Liver (tissue), 3 donors: ENCODE results near the gene PLXNA2.

Experiments used
- ATF3 ChIP-seq: IDR thresholded peaks from 2 replicates; pipeline ENCODE4 v1.6.1; 2016; ENCODE audit warnings: antibody characterized with exemption
- FOXA1 ChIP-seq: IDR thresholded peaks from 2 replicates; pipeline ENCODE4 v1.6.1; 2016; ENCODE audit warnings: antibody characterized with exemption
- GABPA ChIP-seq, 2 donors: IDR thresholded peaks in 1 of 2; conservative IDR thresholded peaks in 1 of 2; 2 replicates each; pipeline ENCODE4 v1.6.1; 2016; ENCODE audit warnings: antibody characterized with exemption in 2 of 2, mild to moderate bottlenecking in 1 of 2, moderate library complexity in 1 of 2
- MAX ChIP-seq: IDR thresholded peaks from 2 replicates; pipeline ENCODE4 v1.6.1; 2016; ENCODE audit warnings: antibody characterized with exemption
- REST ChIP-seq: IDR thresholded peaks from 2 replicates; pipeline ENCODE4 v1.6.1; 2016; ENCODE audit warnings: antibody characterized with exemption, mild to moderate bottlenecking
- YY1 ChIP-seq: IDR thresholded peaks from 2 replicates; pipeline ENCODE4 v1.6.1; 2016; ENCODE audit warnings: antibody characterized with exemption, mild to moderate bottlenecking
- TF ChIP-seq, protein P1 (sequence below): fragments of 150-350 bp; IDR thresholded peaks from 2 replicates; pipeline ENCODE4 v1.5.1; 2017; ENCODE audit warnings: improper control_type of control experiment, low read depth, low read length; ENCODE audit not compliant: missing input control
- TF ChIP-seq, protein P2 (sequence below): IDR thresholded peaks from 2 replicates; pipeline ENCODE4 v1.6.1; 2016; ENCODE audit warnings: antibody characterized with exemption
- donor health status: healthy.
- donor health status: healthy.

GRCh38 chr1:208189183-208189582, 55.0 kb downstream of the PLXNA2 start:
- TF ChIP-seq FOXA1 = no peak
- TF ChIP-seq, protein P1, sequence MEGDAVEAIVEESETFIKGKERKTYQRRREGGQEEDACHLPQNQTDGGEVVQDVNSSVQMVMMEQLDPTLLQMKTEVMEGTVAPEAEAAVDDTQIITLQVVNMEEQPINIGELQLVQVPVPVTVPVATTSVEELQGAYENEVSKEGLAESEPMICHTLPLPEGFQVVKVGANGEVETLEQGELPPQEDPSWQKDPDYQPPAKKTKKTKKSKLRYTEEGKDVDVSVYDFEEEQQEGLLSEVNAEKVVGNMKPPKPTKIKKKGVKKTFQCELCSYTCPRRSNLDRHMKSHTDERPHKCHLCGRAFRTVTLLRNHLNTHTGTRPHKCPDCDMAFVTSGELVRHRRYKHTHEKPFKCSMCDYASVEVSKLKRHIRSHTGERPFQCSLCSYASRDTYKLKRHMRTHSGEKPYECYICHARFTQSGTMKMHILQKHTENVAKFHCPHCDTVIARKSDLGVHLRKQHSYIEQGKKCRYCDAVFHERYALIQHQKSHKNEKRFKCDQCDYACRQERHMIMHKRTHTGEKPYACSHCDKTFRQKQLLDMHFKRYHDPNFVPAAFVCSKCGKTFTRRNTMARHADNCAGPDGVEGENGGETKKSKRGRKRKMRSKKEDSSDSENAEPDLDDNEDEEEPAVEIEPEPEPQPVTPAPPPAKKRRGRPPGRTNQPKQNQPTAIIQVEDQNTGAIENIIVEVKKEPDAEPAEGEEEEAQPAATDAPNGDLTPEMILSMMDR = no peak
- TF ChIP-seq, protein P2, sequence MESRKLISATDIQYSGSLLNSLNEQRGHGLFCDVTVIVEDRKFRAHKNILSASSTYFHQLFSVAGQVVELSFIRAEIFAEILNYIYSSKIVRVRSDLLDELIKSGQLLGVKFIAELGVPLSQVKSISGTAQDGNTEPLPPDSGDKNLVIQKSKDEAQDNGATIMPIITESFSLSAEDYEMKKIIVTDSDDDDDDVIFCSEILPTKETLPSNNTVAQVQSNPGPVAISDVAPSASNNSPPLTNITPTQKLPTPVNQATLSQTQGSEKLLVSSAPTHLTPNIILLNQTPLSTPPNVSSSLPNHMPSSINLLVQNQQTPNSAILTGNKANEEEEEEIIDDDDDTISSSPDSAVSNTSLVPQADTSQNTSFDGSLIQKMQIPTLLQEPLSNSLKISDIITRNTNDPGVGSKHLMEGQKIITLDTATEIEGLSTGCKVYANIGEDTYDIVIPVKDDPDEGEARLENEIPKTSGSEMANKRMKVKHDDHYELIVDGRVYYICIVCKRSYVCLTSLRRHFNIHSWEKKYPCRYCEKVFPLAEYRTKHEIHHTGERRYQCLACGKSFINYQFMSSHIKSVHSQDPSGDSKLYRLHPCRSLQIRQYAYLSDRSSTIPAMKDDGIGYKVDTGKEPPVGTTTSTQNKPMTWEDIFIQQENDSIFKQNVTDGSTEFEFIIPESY = no peak
- TF ChIP-seq YY1 = no peak
- TF ChIP-seq ATF3 = no peak
- TF ChIP-seq MAX = no peak
- no peak for TF ChIP-seq GABPA (IDR thresholded peaks at IDR 0.05 in 1 of 2, conservative IDR thresholded peaks at IDR 0.05 in 1 of 2)
- TF ChIP-seq REST = no peak
